Ishikawa (cell line): Measurements from ENCODE around the gene TPK1.

ENCODE experiments used
- CEBPB ChIP-seq: IDR thresholded peaks from 2 replicates; pipeline ENCODE4 v1.6.1; 2012
- CREB1 ChIP-seq: IDR thresholded peaks from 2 replicates; pipeline ENCODE4 v1.6.1; 2012; ENCODE audit warnings: low read depth
- EGR1 ChIP-seq: IDR thresholded peaks from 2 replicates; pipeline ENCODE4 v1.6.1; 2012
- EP300 ChIP-seq: IDR thresholded peaks from 2 replicates; pipeline ENCODE4 v1.6.1; 2012; ENCODE audit warnings: borderline replicate concordance
- FOXM1 ChIP-seq: IDR thresholded peaks from 2 replicates; pipeline ENCODE4 v1.6.1; 2012; ENCODE audit warnings: low read depth, borderline replicate concordance
- MAX ChIP-seq: IDR thresholded peaks from 2 replicates; pipeline ENCODE4 v1.6.1; 2012
- NFIC ChIP-seq: IDR thresholded peaks from 2 replicates; pipeline ENCODE4 v1.6.1; 2012
- RAD21 ChIP-seq: IDR thresholded peaks from 2 replicates; pipeline ENCODE4 v1.6.1; 2012; ENCODE audit warnings: low read depth
- REST ChIP-seq: IDR thresholded peaks from 2 replicates; pipeline ENCODE4 v1.6.1; 2012; ENCODE audit warnings: low read depth, mild to moderate bottlenecking
- TAF1 ChIP-seq: IDR thresholded peaks from 2 replicates; pipeline ENCODE4 v1.6.1; 2012; ENCODE audit warnings: low read depth, mild to moderate bottlenecking
- TCF12 ChIP-seq: IDR thresholded peaks from 2 replicates; pipeline ENCODE4 v1.6.1; 2012; ENCODE audit warnings: low read depth
- TEAD4 ChIP-seq: IDR thresholded peaks from 2 replicates; pipeline ENCODE4 v1.6.1; 2012
- USF1 ChIP-seq: IDR thresholded peaks from 2 replicates; pipeline ENCODE4 v1.6.1; 2012
- YY1 ChIP-seq: IDR thresholded peaks from 2 replicates; pipeline ENCODE4 v1.6.1; 2012; ENCODE audit warnings: low read depth
- ZBTB7A ChIP-seq: IDR thresholded peaks from 2 replicates; pipeline ENCODE4 v1.6.1; 2012; ENCODE audit warnings: low read depth

Gene TPK1

GRCh38 chr7:144527051-144527471 is 308.8 kb downstream of the TPK1 start:
- TF ChIP-seq TEAD4 (no peak), CREB1 (no peak), FOXM1 (no peak), MAX (no peak), CEBPB (no peak), YY1 (no peak), EGR1 (no peak), EP300 (no peak), REST (no peak), USF1 (no peak), ZBTB7A (no peak), TAF1 (no peak), RAD21 (no peak), NFIC (no peak), TCF12 (no peak)

GRCh38 chr7:144525956-144526355 is 309.9 kb downstream of the TPK1 start:
- TF ChIP-seq RAD21 (no peak), EP300 (no peak), CREB1 (no peak), TCF12 (no peak), USF1 (no peak), FOXM1 (no peak), YY1 (no peak), ZBTB7A (no peak), TAF1 (no peak), MAX (no peak), EGR1 (no peak), CEBPB (no peak), TEAD4 (no peak), REST (no peak), NFIC (no peak)

- no peak for TF ChIP-seq ZBTB7A
- no peak for TF ChIP-seq NFIC
- TF ChIP-seq FOXM1, result no peak
- no peak for TF ChIP-seq CEBPB
- TF ChIP-seq TAF1, result no peak
Observed at GRCh38 chr7:144524271-144524670, 311.6 kb downstream of the TPK1 start.

- TF ChIP-seq NFIC, result no peak
- TF ChIP-seq TEAD4, result no peak
- TF ChIP-seq YY1, result no peak
- no peak for TF ChIP-seq EGR1
- no peak for TF ChIP-seq TAF1
- no peak for TF ChIP-seq USF1
- no peak for TF ChIP-seq TCF12
- no peak for TF ChIP-seq REST
- TF ChIP-seq MAX, result no peak
- TF ChIP-seq CEBPB, result no peak
- no peak for TF ChIP-seq RAD21
- no peak for TF ChIP-seq ZBTB7A
- no peak for TF ChIP-seq FOXM1
- no peak for TF ChIP-seq CREB1
- no peak for TF ChIP-seq EP300
Observed at GRCh38 chr7:144523621-144524020, 312.2 kb downstream of the TPK1 start.
